ENCODE data around the gene CDK16. TPM values are rescaled to one million over a fixed set of nuclear protein-coding genes. Genes with fewer than 3 reads are reported as not detected.

The CDK16 gene
- total and polyA plus RNA-seq, 9 of the 15 experiments (the other 6 are each of a cell fraction or from before 2014, with no cell fraction given) = 3.9 to 104 (median 57.5) TPM

- TF ChIP-seq, protein P1, sequence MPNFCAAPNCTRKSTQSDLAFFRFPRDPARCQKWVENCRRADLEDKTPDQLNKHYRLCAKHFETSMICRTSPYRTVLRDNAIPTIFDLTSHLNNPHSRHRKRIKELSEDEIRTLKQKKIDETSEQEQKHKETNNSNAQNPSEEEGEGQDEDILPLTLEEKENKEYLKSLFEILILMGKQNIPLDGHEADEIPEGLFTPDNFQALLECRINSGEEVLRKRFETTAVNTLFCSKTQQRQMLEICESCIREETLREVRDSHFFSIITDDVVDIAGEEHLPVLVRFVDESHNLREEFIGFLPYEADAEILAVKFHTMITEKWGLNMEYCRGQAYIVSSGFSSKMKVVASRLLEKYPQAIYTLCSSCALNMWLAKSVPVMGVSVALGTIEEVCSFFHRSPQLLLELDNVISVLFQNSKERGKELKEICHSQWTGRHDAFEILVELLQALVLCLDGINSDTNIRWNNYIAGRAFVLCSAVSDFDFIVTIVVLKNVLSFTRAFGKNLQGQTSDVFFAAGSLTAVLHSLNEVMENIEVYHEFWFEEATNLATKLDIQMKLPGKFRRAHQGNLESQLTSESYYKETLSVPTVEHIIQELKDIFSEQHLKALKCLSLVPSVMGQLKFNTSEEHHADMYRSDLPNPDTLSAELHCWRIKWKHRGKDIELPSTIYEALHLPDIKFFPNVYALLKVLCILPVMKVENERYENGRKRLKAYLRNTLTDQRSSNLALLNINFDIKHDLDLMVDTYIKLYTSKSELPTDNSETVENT (CRISPR knock-in tag; IDR thresholded peaks at IDR 0.05) = no peak
- TF ChIP-seq CBFA2T2 (conservative IDR thresholded peaks at IDR 0.05) = no peak
- TF ChIP-seq SAP30 (IDR thresholded peaks at IDR 0.05; ENCODE audit: borderline replicate concordance, insufficient read depth, low read depth, low read length, poor library complexity, severe bottlenecking) = peak; percentile 55
- TF ChIP-seq EHMT2 (IDR thresholded peaks at IDR 0.05) = no peak
- TF ChIP-seq NR3C1 (CRISPR knock-in tag; IDR thresholded peaks at IDR 0.05) = no peak
- peak; percentile 58; the same call in 1 of the 2 replicates for TF ChIP-seq NFRKB (IDR thresholded peaks at IDR 0.05; ENCODE audit: low read depth)
- TF ChIP-seq NR2F6 (CRISPR knock-in tag; IDR thresholded peaks at IDR 0.05) = no peak
- no peak for TF ChIP-seq MECOM (CRISPR knock-in tag; IDR thresholded peaks at IDR 0.05)
- TF ChIP-seq IRF2 (CRISPR knock-in tag; IDR thresholded peaks at IDR 0.05) = no peak
- TF ChIP-seq SUPT5H (IDR thresholded peaks at IDR 0.05) = peak; percentile 77
- peak; percentile 45; the same call in 1 of the 2 replicates for TF ChIP-seq MAX (CRISPR knock-in tag; IDR thresholded peaks at IDR 0.05)
- TF ChIP-seq, protein P2, sequence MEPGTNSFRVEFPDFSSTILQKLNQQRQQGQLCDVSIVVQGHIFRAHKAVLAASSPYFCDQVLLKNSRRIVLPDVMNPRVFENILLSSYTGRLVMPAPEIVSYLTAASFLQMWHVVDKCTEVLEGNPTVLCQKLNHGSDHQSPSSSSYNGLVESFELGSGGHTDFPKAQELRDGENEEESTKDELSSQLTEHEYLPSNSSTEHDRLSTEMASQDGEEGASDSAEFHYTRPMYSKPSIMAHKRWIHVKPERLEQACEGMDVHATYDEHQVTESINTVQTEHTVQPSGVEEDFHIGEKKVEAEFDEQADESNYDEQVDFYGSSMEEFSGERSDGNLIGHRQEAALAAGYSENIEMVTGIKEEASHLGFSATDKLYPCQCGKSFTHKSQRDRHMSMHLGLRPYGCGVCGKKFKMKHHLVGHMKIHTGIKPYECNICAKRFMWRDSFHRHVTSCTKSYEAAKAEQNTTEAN (CRISPR knock-in tag; IDR thresholded peaks at IDR 0.05) = no peak
- TF ChIP-seq GATAD2B (IDR thresholded peaks at IDR 0.05; ENCODE audit: borderline replicate concordance) = no peak
- TF ChIP-seq PHB (CRISPR knock-in tag; IDR thresholded peaks at IDR 0.05) = no peak
- TF ChIP-seq DACH1 (IDR thresholded peaks at IDR 0.05; ENCODE audit: partially characterized antibody) = no peak
- TF ChIP-seq HMGN3 (IDR thresholded peaks at IDR 0.05; ENCODE audit: borderline replicate concordance, extremely low read depth, insufficient read length, low read depth, low read length) = peak; percentile 54
- no peak for TF ChIP-seq ZNF740 (CRISPR knock-in tag; IDR thresholded peaks at IDR 0.05)
- no peak for TF ChIP-seq ZNF740 (tag; IDR thresholded peaks at IDR 0.05)
- TF ChIP-seq, protein P3, sequence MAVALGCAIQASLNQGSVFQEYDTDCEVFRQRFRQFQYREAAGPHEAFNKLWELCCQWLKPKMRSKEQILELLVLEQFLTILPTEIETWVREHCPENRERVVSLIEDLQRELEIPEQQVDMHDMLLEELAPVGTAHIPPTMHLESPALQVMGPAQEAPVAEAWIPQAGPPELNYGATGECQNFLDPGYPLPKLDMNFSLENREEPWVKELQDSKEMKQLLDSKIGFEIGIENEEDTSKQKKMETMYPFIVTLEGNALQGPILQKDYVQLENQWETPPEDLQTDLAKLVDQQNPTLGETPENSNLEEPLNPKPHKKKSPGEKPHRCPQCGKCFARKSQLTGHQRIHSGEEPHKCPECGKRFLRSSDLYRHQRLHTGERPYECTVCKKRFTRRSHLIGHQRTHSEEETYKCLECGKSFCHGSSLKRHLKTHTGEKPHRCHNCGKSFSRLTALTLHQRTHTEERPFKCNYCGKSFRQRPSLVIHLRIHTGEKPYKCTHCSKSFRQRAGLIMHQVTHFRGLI (CRISPR knock-in tag; IDR thresholded peaks at IDR 0.05) = no peak
- TF ChIP-seq PHF8 (IDR thresholded peaks at IDR 0.05; ENCODE audit: borderline replicate concordance, low read length) = peak; percentile 69; the same call in 1 of the 2 replicates
- no peak for TF ChIP-seq ZSCAN29 (IDR thresholded peaks at IDR 0.05)
These were observed 14.4 kb downstream of the CDK16 start, which contains the start of gene USP11 (continued) for GRCh38 chrX:47232803-47233332.
